Measurements from ENCODE around the gene GUCY2F.

GUCY2F gene

GRCh38 chrX:109336141-109336540 lies 145.7 kb downstream of the GUCY2F start:
- DNase-seq (ENCODE audit: insufficient read length, low spot score) (no peak), FAIRE-seq (no peak)
- no peak for TF ChIP-seq POLR2A (IDR thresholded peaks at IDR 0.05; ENCODE audit: low read depth, low read length)
- TF ChIP-seq PAX5 (IDR thresholded peaks at IDR 0.05; ENCODE audit: insufficient read depth, low read length, severe bottlenecking): no peak
- TF ChIP-seq POLR2AphosphoS5 (IDR thresholded peaks at IDR 0.05; ENCODE audit: low read depth, low read length): no peak
- TF ChIP-seq TAF1 (IDR thresholded peaks at IDR 0.05; ENCODE audit: low read depth, low read length): no peak

DNA sequence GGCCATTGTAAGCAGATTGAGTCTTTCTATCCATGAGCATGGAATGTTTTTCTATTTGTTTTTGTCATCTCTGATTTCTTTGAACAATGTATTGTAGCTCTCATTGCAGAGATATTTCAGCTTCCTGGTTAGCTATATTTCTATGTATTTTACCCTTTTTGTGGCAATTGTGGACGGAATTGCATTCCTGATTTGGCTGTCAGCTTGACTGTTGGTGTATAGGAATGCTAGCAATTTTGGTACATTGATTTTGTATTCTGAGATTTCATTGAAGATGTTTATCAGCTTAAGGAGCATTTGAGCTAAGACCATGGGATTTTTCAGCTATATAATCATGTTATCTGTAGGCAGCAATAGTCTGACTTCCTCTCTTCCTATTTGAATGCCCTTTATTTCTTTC lies 154.6 kb downstream of the GUCY2F start:
- TF ChIP-seq POLR2A (IDR thresholded peaks at IDR 0.05; ENCODE audit: low read depth, low read length): no peak
- no peak for TF ChIP-seq POLR2AphosphoS5 (IDR thresholded peaks at IDR 0.05; ENCODE audit: low read depth, low read length)
- TF ChIP-seq SPI1 (IDR thresholded peaks at IDR 0.05; ENCODE audit: low read depth, low read length): no peak
- TF ChIP-seq POU2F2 (IDR thresholded peaks at IDR 0.05; ENCODE audit: low read depth, low read length): no peak
- TF ChIP-seq TAF1 (IDR thresholded peaks at IDR 0.05; ENCODE audit: low read depth, low read length): no peak
- TF ChIP-seq PAX5 (IDR thresholded peaks at IDR 0.05; ENCODE audit: insufficient read depth, low read length, severe bottlenecking): no peak
- FAIRE-seq: no peak
- DNase-seq (ENCODE audit: insufficient read length, low spot score): no peak
